ENCODE data around the gene BRWD1. TPM values are rescaled to one million over a fixed set of nuclear protein-coding genes. Genes with fewer than 3 reads are reported as not detected.
"Not testable (repeated sequence)": the region's sequence is repeated elsewhere in the genome, so short reads cannot be mapped to it uniquely, and the experiment has no call there.

The BRWD1 gene
- polyA plus RNA-seq, 1 donor = 31.7 TPM

- no peak for DNase-seq (ENCODE audit: low read depth)
Measured at GRCh38 chr21:39282911-39283310, 30.5 kb downstream of the BRWD1 start.

GRCh38 chr21:39281853-39282252 lies 31.6 kb downstream of the BRWD1 start:
- no peak for DNase-seq (ENCODE audit: low read depth)

GRCh38 chr21:39281207-39281606 lies 32.2 kb downstream of the BRWD1 start:
- no peak for DNase-seq (ENCODE audit: low read depth)

GRCh38 chr21:39269620-39270019 lies 43.8 kb downstream of the BRWD1 start:
- DNase-seq (ENCODE audit: low read depth) = no peak

- no peak for DNase-seq (ENCODE audit: low read depth)
Measured at GRCh38 chr21:39265603-39266002, 47.8 kb downstream of the BRWD1 start.

GRCh38 chr21:39263372-39263771 lies 50.1 kb downstream of the BRWD1 start:
- no peak for DNase-seq (ENCODE audit: low read depth)

GRCh38 chr21:39258207-39258606 lies 55.2 kb downstream of the BRWD1 start:
- no peak for DNase-seq (ENCODE audit: low read depth)

GRCh38 chr21:39251326-39251725 lies 62.1 kb downstream of the BRWD1 start:
- peak; percentile 2 for DNase-seq (ENCODE audit: low read depth)

GRCh38 chr21:39238275-39238674 lies 75.2 kb downstream of the BRWD1 start:
- no peak for DNase-seq (ENCODE audit: low read depth)

GRCh38 chr21:39232861-39233291 lies 80.6 kb downstream of the BRWD1 start:
- no peak for DNase-seq (ENCODE audit: low read depth)

GRCh38 chr21:39224930-39225329 lies 88.5 kb downstream of the BRWD1 start:
- DNase-seq (ENCODE audit: low read depth) = no peak

- DNase-seq (ENCODE audit: low read depth) = no peak
Measured at GRCh38 chr21:39221997-39222486, 91.4 kb downstream of the BRWD1 start.

- no peak for DNase-seq (ENCODE audit: low read depth)
Measured at GRCh38 chr21:39221282-39221996, 92.0 kb downstream of the BRWD1 start.

- DNase-seq (ENCODE audit: low read depth) = not testable (repeated sequence)
Measured at GRCh38 chr21:39220875-39221274, 92.6 kb downstream of the BRWD1 start.

GRCh38 chr21:39220150-39220549 lies 93.3 kb downstream of the BRWD1 start:
- no peak for DNase-seq (ENCODE audit: low read depth)

GRCh38 chr21:39218082-39218409 lies 95.4 kb downstream of the BRWD1 start:
- DNase-seq (ENCODE audit: low read depth) = no peak

- DNase-seq (ENCODE audit: low read depth) = no peak
Measured at GRCh38 chr21:39217356-39218081, 95.9 kb downstream of the BRWD1 start.

- no peak for DNase-seq (ENCODE audit: low read depth)
Measured at GRCh38 chr21:39216290-39216689, 97.1 kb downstream of the BRWD1 start.

GRCh38 chr21:39215078-39215477 lies 98.4 kb downstream of the BRWD1 start:
- no peak for DNase-seq (ENCODE audit: low read depth)

- no peak for DNase-seq (ENCODE audit: low read depth)
Measured at GRCh38 chr21:39209334-39209688, 104.1 kb downstream of the BRWD1 start.

GRCh38 chr21:39208624-39209333 lies 104.7 kb downstream of the BRWD1 start:
- no peak for DNase-seq (ENCODE audit: low read depth)

- no peak for DNase-seq (ENCODE audit: low read depth)
Measured at GRCh38 chr21:39204134-39204533, 109.3 kb downstream of the BRWD1 start.

GRCh38 chr21:39198800-39199199 lies 114.6 kb downstream of the BRWD1 start:
- DNase-seq (ENCODE audit: low read depth) = no peak
